Activated naive CD4-positive, alpha-beta T cell treated with anti-CD3 and anti-CD28 coated beads, Interleukin-2, amount 10 ng/mL, durations not matched to agents 7 days and 5 days (primary cell): Measurements from ENCODE around the gene GTF2B.
"Not testable (repeated sequence)": the region's sequence is repeated elsewhere in the genome, so short reads cannot be mapped to it uniquely, and the experiment has no call there.

ENCODE experiments used
- CTCF ChIA-PET: fragments of 350-600 bp; sonication (Branson Sonifier 250); formaldehyde crosslinking; loops from one replicate; lab custom pipeline; 2021; ENCODE audit warnings: antibody characterized with exemption; lab: Charles Lee
- DNase-seq: peaks from one replicate; pipeline ENCODE4 v3.0.0-alpha.2; 2020
- H3K27ac Mint-ChIP-seq: one replicate; pipeline ENCODE4 v1.8.0; 2021; ENCODE audit warnings: mild to moderate bottlenecking, moderate library complexity, mixed read lengths
- H3K27me3 Mint-ChIP-seq: one replicate; pipeline ENCODE4 v1.8.0; 2021; ENCODE audit warnings: mild to moderate bottlenecking, mixed read lengths
- H3K36me3 Mint-ChIP-seq: one replicate; pipeline ENCODE4 v1.8.0; 2021; ENCODE audit warnings: mixed read lengths
- H3K4me1 Mint-ChIP-seq: one replicate; pipeline ENCODE4 v1.8.0; 2021; ENCODE audit warnings: mixed read lengths
- H3K4me3 Mint-ChIP-seq: one replicate; pipeline ENCODE4 v1.8.0; 2021; ENCODE audit warnings: mild to moderate bottlenecking, moderate library complexity, mixed read lengths
- H3K9me3 Mint-ChIP-seq: one replicate; pipeline ENCODE4 v1.8.0; 2021; ENCODE audit warnings: mixed read lengths

GTF2B gene

GRCh38 chr1:88900883-88901282 is 9.5 kb upstream of the GTF2B start:
- Mint-ChIP-seq H3K4me1 (no peaks in the 10 kb centered on the region), H3K27me3 (peaks cover 10% of the 10 kb centered on the region), H3K36me3 (no peaks in the 10 kb centered on the region), H3K9me3 (no peaks in the 10 kb centered on the region), H3K27ac (no peak overlapping the region), H3K4me3 (no peak overlapping the region)
- no peak for DNase-seq
- CTCF ChIA-PET: no interaction called here

GRCh38 chr1:88897070-88897730 is 5.8 kb upstream of the GTF2B start:
- Mint-ChIP-seq H3K4me1 (peaks cover 5% of the 10 kb centered on the region), H3K4me3 (no peak overlapping the region), H3K27me3 (peaks cover 10% of the 10 kb centered on the region), H3K36me3 (peaks cover 2% of the 10 kb centered on the region), H3K9me3 (peaks cover under 1% of the 10 kb centered on the region), H3K27ac (no peak overlapping the region)
- CTCF ChIA-PET: no interaction called here
- DNase-seq: no peak

- H3K4me1 Mint-ChIP-seq: peaks cover 41% of the 10 kb centered on the region
- H3K36me3 Mint-ChIP-seq: peaks cover 9% of the 10 kb centered on the region
- H3K9me3 Mint-ChIP-seq: peaks cover 2% of the 10 kb centered on the region
- DNase-seq: no peak
- CTCF ChIA-PET: interaction anchor here (1.4 to 6.1 kb wide), 2 partner anchors 15 to 231 kb away, joined by 3 to 49 read pairs; no protein-coding TSS in a partner anchor
- no peaks in the 10 kb centered on the region for H3K27me3 Mint-ChIP-seq
- H3K4me3 Mint-ChIP-seq: peak overlapping the region; percentile 95
- H3K27ac Mint-ChIP-seq: peak overlapping the region; percentile 98
Observed at GRCh38 chr1:88892357-88892877, 1.1 kb upstream of the GTF2B start.

- Mint-ChIP-seq H3K4me3 (peak overlapping the region; percentile 95), H3K27me3 (no peaks in the 10 kb centered on the region), H3K27ac (peak overlapping the region; percentile 98), H3K9me3 (peaks cover 2% of the 10 kb centered on the region), H3K4me1 (peaks cover 41% of the 10 kb centered on the region), H3K36me3 (peaks cover 13% of the 10 kb centered on the region)
- DNase-seq: no peak
- CTCF ChIA-PET: interaction anchor here (1.4 to 6.1 kb wide), 2 partner anchors 14 to 231 kb away, joined by 3 to 49 read pairs; no protein-coding TSS in a partner anchor
Observed at GRCh38 chr1:88891951-88892340, 579 bp upstream of the GTF2B start.

GRCh38 chr1:88890791-88891317 is 513 bp downstream of the GTF2B start:
- Mint-ChIP-seq H3K4me1 (peaks cover 41% of the 10 kb centered on the region), H3K27me3 (no peaks in the 10 kb centered on the region), H3K36me3 (peaks cover 18% of the 10 kb centered on the region), H3K27ac (peak overlapping the region; percentile 98), H3K4me3 (peak overlapping the region; percentile 95), H3K9me3 (peaks cover 2% of the 10 kb centered on the region)
- DNase-seq: peak; percentile 60
- CTCF ChIA-PET: interaction anchor here (1.1 to 6.1 kb wide), 2 partner anchors 13 to 206 kb away, joined by 3 to 49 read pairs; no protein-coding TSS in a partner anchor

- H3K36me3 Mint-ChIP-seq: peaks cover 19% of the 10 kb centered on the region
- peak overlapping the region; percentile 95 for H3K4me3 Mint-ChIP-seq
- H3K9me3 Mint-ChIP-seq: peaks cover 2% of the 10 kb centered on the region
- no peaks in the 10 kb centered on the region for H3K27me3 Mint-ChIP-seq
- H3K27ac Mint-ChIP-seq: peak overlapping the region; percentile 98
- DNase-seq: no peak
- CTCF ChIA-PET: interaction anchor here (1.1 to 6.1 kb wide), 2 partner anchors 13 to 205 kb away, joined by 3 to 49 read pairs; no protein-coding TSS in a partner anchor
- H3K4me1 Mint-ChIP-seq: peaks cover 41% of the 10 kb centered on the region
Observed at GRCh38 chr1:88890131-88890530, 1.2 kb downstream of the GTF2B start.

- Mint-ChIP-seq H3K4me1 (peaks cover 46% of the 10 kb centered on the region), H3K27me3 (no peaks in the 10 kb centered on the region), H3K27ac (peak overlapping the region; percentile 33), H3K36me3 (peaks cover 25% of the 10 kb centered on the region), H3K9me3 (peaks cover 2% of the 10 kb centered on the region), H3K4me3 (peak overlapping the region; percentile 28)
- DNase-seq: no peak
- CTCF ChIA-PET: interaction anchor here (6.1 kb wide), 1 partner anchor 11 kb away, joined by 49 read pairs; no protein-coding TSS in a partner anchor
Observed at GRCh38 chr1:88888750-88889149, 2.6 kb downstream of the GTF2B start.

- Mint-ChIP-seq H3K4me1 (peaks cover 47% of the 10 kb centered on the region), H3K4me3 (no peak overlapping the region), H3K27ac (peak overlapping the region; percentile 0), H3K27me3 (no peaks in the 10 kb centered on the region), H3K9me3 (no peaks in the 10 kb centered on the region), H3K36me3 (peaks cover 30% of the 10 kb centered on the region)
- CTCF ChIA-PET: interaction anchor here (2.3 kb wide), 1 partner anchor 230 kb away, joined by 5 read pairs; no protein-coding TSS in a partner anchor
- DNase-seq: no peak
Observed at GRCh38 chr1:88885933-88886332, 5.4 kb downstream of the GTF2B start.

- CTCF ChIA-PET: no interaction called here
- Mint-ChIP-seq H3K27ac (no peak overlapping the region), H3K36me3 (peaks cover 34% of the 10 kb centered on the region), H3K4me3 (no peak overlapping the region), H3K4me1 (peaks cover 25% of the 10 kb centered on the region), H3K9me3 (no peaks in the 10 kb centered on the region), H3K27me3 (no peaks in the 10 kb centered on the region)
- DNase-seq: no peak
Observed at GRCh38 chr1:88883156-88883555, 8.2 kb downstream of the GTF2B start.

GRCh38 chr1:88880717-88881116 is 10.7 kb downstream of the GTF2B start:
- Mint-ChIP-seq H3K36me3 (peaks cover 29% of the 10 kb centered on the region), H3K4me1 (peaks cover 22% of the 10 kb centered on the region)
- H3K27ac Mint-ChIP-seq, H3K9me3 Mint-ChIP-seq, H3K4me3 Mint-ChIP-seq, H3K27me3 Mint-ChIP-seq, DNase-seq: not testable (repeated sequence)
- CTCF ChIA-PET: interaction anchor here (0.6 to 6.4 kb wide), 4 partner anchors 9 to 481 kb away, joined by 3 to 49 read pairs (median 3); partner anchors contain the start of gene GTF2B

- Mint-ChIP-seq H3K27me3 (no peaks in the 10 kb centered on the region), H3K4me1 (peaks cover 28% of the 10 kb centered on the region), H3K36me3 (peaks cover 32% of the 10 kb centered on the region), H3K27ac (no peak overlapping the region), H3K4me3 (no peak overlapping the region), H3K9me3 (no peaks in the 10 kb centered on the region)
- CTCF ChIA-PET: interaction anchor here (0.7 to 6.4 kb wide), 10 partner anchors 11 to 224 kb away, joined by 3 to 62 read pairs (median 6); partner anchors contain the start of gene GTF2B
- no peak for DNase-seq
Observed at GRCh38 chr1:88878731-88879130, 12.6 kb downstream of the GTF2B start.

GRCh38 chr1:88877911-88878310 is 13.5 kb downstream of the GTF2B start:
- no peak overlapping the region for H3K27ac Mint-ChIP-seq
- no peak for DNase-seq
- H3K9me3 Mint-ChIP-seq: no peaks in the 10 kb centered on the region
- CTCF ChIA-PET: interaction anchor here (0.7 to 6.4 kb wide), 11 partner anchors 11 to 223 kb away, joined by 3 to 62 read pairs (median 7); partner anchors contain the start of genes GTF2B and PKN2
- H3K4me1 Mint-ChIP-seq: peaks cover 22% of the 10 kb centered on the region
- no peak overlapping the region for H3K4me3 Mint-ChIP-seq
- H3K27me3 Mint-ChIP-seq: no peaks in the 10 kb centered on the region
- H3K36me3 Mint-ChIP-seq: peaks cover 29% of the 10 kb centered on the region

- CTCF ChIA-PET: interaction anchor here (0.7 to 6.4 kb wide), 20 partner anchors 10 to 697 kb away, joined by 3 to 62 read pairs (median 6); partner anchors contain the start of genes GTF2B and PKN2
- H3K9me3 Mint-ChIP-seq: no peaks in the 10 kb centered on the region
- peaks cover 27% of the 10 kb centered on the region for H3K36me3 Mint-ChIP-seq
- H3K27me3 Mint-ChIP-seq: no peaks in the 10 kb centered on the region
- no peak overlapping the region for H3K4me3 Mint-ChIP-seq
- DNase-seq: no peak
- peaks cover 17% of the 10 kb centered on the region for H3K4me1 Mint-ChIP-seq
- no peak overlapping the region for H3K27ac Mint-ChIP-seq
Observed at GRCh38 chr1:88877382-88877825, 14.0 kb downstream of the GTF2B start.
